Sigmoid colon (tissue), 7 donors: ENCODE data around the gene SUSD3. TPM values are rescaled to one million over a fixed set of nuclear protein-coding genes. Genes with fewer than 3 reads are reported as not detected.

Experiments
- DNase-seq: peaks from one replicate; pipeline ENCODE4 v3.0.0-alpha.2; 2019
- H3K27ac ChIP-seq, 4 donors: fragments of 200-600 bp; sonication (generic); one replicate each; pipeline ENCODE4 v1.5.1; 2016 to 2019; ENCODE audit warnings: mild to moderate bottlenecking in 1 of 4
- H3K27me3 ChIP-seq, 3 donors: fragments of 200-600 bp; sonication (generic); one replicate each; pipeline ENCODE4 v1.5.1; 2019; ENCODE audit warnings: mild to moderate bottlenecking in 1 of 3
- H3K36me3 ChIP-seq, 4 donors: fragments of 200-600 bp; sonication (generic); one replicate each; pipeline ENCODE4 v1.5.1; 2016 to 2019
- H3K4me1 ChIP-seq, 4 donors: fragments of 200-600 bp; sonication (generic); one replicate each; pipeline ENCODE4 v1.5.1; 2017 to 2019
- H3K4me3 ChIP-seq, 4 donors: fragments of 200-600 bp; sonication (generic); one replicate each; pipeline ENCODE4 v1.5.1; 2017 to 2019; ENCODE audit warnings: mild to moderate bottlenecking in 2 of 4, moderate library complexity in 1 of 4
- H3K9me3 ChIP-seq, 4 donors: fragments of 200-600 bp in 3 of 4; sonication (generic) in 3 of 4; one replicate each; pipeline versions ENCODE4 v1.5.1 to v1.6.1; 2013 to 2019
- EP300 ChIP-seq, 4 donors: sonication (generic); formaldehyde crosslinking; IDR thresholded peaks; one replicate each; pipeline ENCODE4 v1.6.1; 2017; ENCODE audit warnings: antibody characterized with exemption in 4 of 4
- POLR2A ChIP-seq, 2 donors: fragments of 450-650 bp; IDR thresholded peaks; one replicate each; pipeline ENCODE4 v1.6.1; 2016; ENCODE audit warnings: antibody characterized with exemption in 2 of 2, mild to moderate bottlenecking in 2 of 2, moderate library complexity in 2 of 2
- POLR2AphosphoS5 ChIP-seq, 4 donors: sonication (generic); formaldehyde crosslinking; IDR thresholded peaks; one replicate each; pipeline ENCODE4 v1.6.1; 2017; ENCODE audit warnings: antibody characterized with exemption in 4 of 4
- WGBS, 2 donors: extraction: QIAGEN DNeasy Blood & Tissue Kit; methylation state at CpG; one replicate each; pipeline ENCODE4 v1.1.7; 2013; 5-methylcytosine and 5-hydroxymethylcytosine counted together
- intact Hi-C: fragments of 100-400 bp; cut with DNase I; formaldehyde crosslinking; loops from one replicate; pipeline ENCODE4 v1.15.1; 2023
- polyA plus RNA-seq, 3 donors: library from polyadenylated mRNA; stranded (reverse); fragments of 200-250 nt; gene quantifications; one replicate each; pipeline ENCODE4 v1.2.3, GENCODE V29; 2013
- total RNA-seq, 4 donors: library from RNA; depleted of rRNA; stranded (reverse); fragments of >200 nt; gene quantifications; one replicate each; pipeline ENCODE4 v1.1.0, GENCODE V29; 2016
- TF ChIP-seq, protein P1 (sequence below), 4 experiments: fragments of 450-650 bp in 3 of 4; fragments of 200-600 bp in 1 of 4; IDR thresholded peaks; one replicate each; pipeline ENCODE4 v1.5.1; 2016 to 2019; ENCODE audit warnings: antibody characterized with exemption in 4 of 4, mild to moderate bottlenecking in 3 of 4, moderate library complexity in 2 of 4
- donor health status: healthy with polysubstance abuse.
- donor health status: Bipolar disorder and iron deficiency.
- donor health status: healthy.

SUSD3 gene
- total and polyA plus RNA-seq, 7 donors = 0.92 to 15.2 (median 4.7) TPM; not detected in 1

GRCh38 chr9:93094658-93095204, 36.2 kb downstream of the SUSD3 start:
- Histone ChIP-seq H3K27ac (peak overlapping the region; percentile 88 to 94 (median 94)), H3K9me3 (peaks cover 0 to 8% (median 0%) of the 10 kb centered on the region in 4 donors), H3K36me3 (no peaks in the 10 kb centered on the region), H3K4me1 (peaks cover 0 to 51% (median 44%) of the 10 kb centered on the region in 4 donors), H3K27me3 (no peaks in the 10 kb centered on the region), H3K4me3 (peak overlapping the region; percentile 36 to 59 (median 52))
- 49 to 70% methylated on average over 11 of the region's 11 CpGs for WGBS, 2 donors
- intact Hi-C loops = loop anchor here (5.0 to 10.0 kb wide), 2 partner anchors 330 to 358 kb away; partner anchors contain the start of genes BICD2, FAM120A and FAM120AOS
- no peak for TF ChIP-seq POLR2AphosphoS5 (IDR thresholded peaks at IDR 0.05)
- no peak for TF ChIP-seq EP300 (IDR thresholded peaks at IDR 0.05)
- TF ChIP-seq POLR2A (IDR thresholded peaks at IDR 0.05) = no peak
- TF ChIP-seq, protein P1, sequence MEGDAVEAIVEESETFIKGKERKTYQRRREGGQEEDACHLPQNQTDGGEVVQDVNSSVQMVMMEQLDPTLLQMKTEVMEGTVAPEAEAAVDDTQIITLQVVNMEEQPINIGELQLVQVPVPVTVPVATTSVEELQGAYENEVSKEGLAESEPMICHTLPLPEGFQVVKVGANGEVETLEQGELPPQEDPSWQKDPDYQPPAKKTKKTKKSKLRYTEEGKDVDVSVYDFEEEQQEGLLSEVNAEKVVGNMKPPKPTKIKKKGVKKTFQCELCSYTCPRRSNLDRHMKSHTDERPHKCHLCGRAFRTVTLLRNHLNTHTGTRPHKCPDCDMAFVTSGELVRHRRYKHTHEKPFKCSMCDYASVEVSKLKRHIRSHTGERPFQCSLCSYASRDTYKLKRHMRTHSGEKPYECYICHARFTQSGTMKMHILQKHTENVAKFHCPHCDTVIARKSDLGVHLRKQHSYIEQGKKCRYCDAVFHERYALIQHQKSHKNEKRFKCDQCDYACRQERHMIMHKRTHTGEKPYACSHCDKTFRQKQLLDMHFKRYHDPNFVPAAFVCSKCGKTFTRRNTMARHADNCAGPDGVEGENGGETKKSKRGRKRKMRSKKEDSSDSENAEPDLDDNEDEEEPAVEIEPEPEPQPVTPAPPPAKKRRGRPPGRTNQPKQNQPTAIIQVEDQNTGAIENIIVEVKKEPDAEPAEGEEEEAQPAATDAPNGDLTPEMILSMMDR (IDR thresholded peaks at IDR 0.05) = no peak
- DNase-seq = peak; percentile 87

DNA sequence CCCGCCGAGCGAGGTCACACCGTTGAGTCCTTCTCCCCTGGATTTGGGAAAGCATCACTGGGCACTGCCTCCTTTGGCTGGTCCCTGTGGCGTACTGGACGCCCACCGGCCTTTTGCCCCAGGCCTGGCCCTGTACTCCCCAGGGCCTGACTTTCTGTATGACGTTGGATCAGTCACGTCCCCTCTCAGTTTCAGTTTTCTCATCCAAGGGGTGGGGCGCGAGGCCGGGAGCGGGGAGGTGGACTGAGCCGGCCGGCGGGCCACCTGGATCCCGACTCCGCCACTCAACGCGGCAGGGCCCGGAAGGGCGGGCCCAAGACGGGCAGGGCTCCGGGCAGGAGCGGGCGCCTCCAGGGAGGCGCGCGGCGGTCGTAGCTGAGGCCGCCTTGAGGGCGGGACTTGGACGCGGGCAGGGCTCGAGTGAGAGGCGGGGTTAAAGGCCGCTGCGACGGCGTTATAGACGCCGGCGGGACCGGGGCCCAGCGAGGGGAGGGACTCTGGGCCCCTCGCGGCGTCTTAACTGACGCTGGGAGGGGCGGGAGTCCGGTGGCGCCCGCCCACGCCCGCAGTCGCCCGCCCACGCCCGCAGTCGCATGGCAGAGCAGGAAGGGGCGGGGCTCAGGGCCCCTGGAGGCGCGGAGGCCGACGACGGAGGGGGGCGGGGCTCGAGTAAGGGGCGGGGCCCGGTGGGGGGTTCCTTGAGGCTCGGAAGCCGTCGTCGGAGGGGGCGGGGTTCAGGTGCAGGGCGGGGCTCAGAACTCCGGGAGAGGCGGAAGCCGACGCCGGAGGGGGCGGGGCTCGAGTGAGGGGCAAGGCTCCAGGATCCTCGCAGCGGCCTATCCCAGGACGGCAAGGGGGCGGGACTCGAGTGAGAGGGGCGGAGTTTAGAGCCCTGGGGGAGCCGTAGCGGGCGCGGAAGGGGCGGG, 37.0 kb downstream of the SUSD3 start:
- intact Hi-C loops = loop anchor here (2.0 to 10.0 kb wide), 3 partner anchors 39 to 357 kb away; partner anchors contain the start of genes BICD2, FAM120A, FAM120AOS and NINJ1
- Histone ChIP-seq H3K9me3 (peaks cover 0 to 8% (median 0%) of the 10 kb centered on the region in 4 donors), H3K27me3 (no peaks in the 10 kb centered on the region), H3K27ac (peak overlapping the region; percentile 94 to 99 (median 98)), H3K4me1 (peaks cover 0 to 56% (median 48%) of the 10 kb centered on the region in 4 donors), H3K36me3 (no peaks in the 10 kb centered on the region), H3K4me3 (peak overlapping the region; percentile 36 to 100 (median 92))
- peak; percentile 100 for DNase-seq
- TF ChIP-seq EP300 (IDR thresholded peaks at IDR 0.05) (no peak), POLR2A (IDR thresholded peaks at IDR 0.05) (peak; percentile 65 to 76), POLR2AphosphoS5 (IDR thresholded peaks at IDR 0.05) (peak; percentile 75 to 86 (median 76))
- TF ChIP-seq, protein P1 (IDR thresholded peaks at IDR 0.05) = no peak
- 3 to 5% methylated on average over 93 to 95 of the region's 95 CpGs for WGBS, 2 donors

DNA sequence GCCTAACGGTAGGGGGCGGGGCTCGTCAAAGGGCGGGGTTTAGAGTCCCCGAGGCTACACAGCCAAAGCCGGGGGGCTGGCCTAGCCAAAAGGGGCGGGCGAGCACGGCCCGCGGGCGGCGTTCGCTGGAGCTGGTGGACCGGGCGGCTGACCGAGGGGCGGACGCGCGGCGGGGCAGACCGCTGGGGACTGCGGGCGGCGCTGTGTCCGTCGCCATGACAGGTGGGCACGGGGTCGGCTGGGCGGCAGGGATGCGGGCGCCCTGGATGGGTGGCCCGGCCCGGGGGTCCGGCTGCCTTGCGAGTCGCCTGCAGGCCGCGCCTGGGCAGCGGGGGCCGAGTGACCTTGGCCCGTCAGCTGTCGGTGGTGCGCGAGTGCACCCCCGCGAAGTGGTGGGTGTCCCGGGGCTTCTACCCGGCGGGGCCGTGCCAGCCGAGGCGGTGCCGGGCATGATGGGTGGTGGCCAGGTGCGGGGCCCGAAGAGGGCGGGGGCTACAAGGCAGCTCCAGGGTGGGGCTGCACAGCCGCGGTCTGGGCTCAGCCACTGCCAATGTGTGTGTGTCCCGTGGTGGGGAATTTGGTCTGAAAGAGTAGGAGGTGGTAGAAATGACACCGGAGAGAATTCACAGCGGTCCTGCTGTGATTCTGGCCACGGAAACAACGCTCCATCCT, 37.8 kb downstream of the SUSD3 start, which contains the start of gene CARD19:
Gene CARD19 (plus strand): TSS at position 87 of the 672 bp plus-strand sequence. CDS start 129 bp downstream, at position 216.
- no peaks in the 10 kb centered on the region for H3K27me3 ChIP-seq
- H3K9me3 ChIP-seq = peaks cover 0 to 8% (median 0%) of the 10 kb centered on the region in 4 donors
- H3K4me3 ChIP-seq = peak within 1 kb of the TSS; percentile 56 to 100 (median 92)
- 0% methylated on average over 65 of the region's 65 CpGs for WGBS, 2 donors
- TF ChIP-seq, protein P1 (IDR thresholded peaks at IDR 0.05) = no peak
- TF ChIP-seq EP300 (IDR thresholded peaks at IDR 0.05) (no peak), POLR2A (IDR thresholded peaks at IDR 0.05) (peak; percentile 50 to 54), POLR2AphosphoS5 (IDR thresholded peaks at IDR 0.05) (peak; percentile 94 to 99 (median 98))
- peak within 1 kb of the TSS; percentile 94 to 99 (median 98) for H3K27ac ChIP-seq
- H3K36me3 ChIP-seq = no peaks in the 10 kb centered on the region
- intact Hi-C loops = loop anchor here (2.0 to 10.0 kb wide), 3 partner anchors 39 to 356 kb away; partner anchors contain the start of genes BICD2, FAM120A, FAM120AOS and NINJ1
- H3K4me1 ChIP-seq = peaks cover 0 to 56% (median 48%) of the 10 kb centered on the region in 4 donors
- DNase-seq = peak; percentile 87

DNA sequence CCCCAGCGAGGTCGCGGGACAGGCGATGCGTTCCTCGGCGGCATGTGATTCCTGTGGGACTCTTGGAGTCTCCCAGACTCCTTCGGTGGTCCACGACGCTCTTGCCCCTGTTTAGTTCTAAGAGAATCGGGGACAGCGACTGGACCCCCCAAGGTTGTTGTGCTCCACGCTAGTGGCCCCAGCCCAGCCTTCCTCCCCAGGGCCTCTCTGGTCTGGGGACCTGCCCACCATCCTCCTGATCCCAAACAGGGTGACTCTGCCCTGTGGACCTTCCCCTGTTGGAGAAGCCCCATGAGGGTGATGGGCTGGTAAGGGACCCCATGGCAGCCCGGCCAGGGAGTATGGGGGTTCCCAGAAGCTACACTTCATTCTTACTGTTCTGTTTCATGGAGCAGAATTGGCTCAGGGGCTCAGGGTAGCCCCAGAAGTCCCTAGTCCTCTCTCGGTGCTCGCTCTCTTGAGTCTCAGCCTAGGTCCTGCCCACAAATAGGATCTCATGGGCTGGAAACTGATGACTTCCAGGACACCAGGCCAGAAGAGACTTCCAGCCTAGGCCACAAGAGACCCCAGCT, 38.4 kb downstream of the SUSD3 start:
- intact Hi-C loops = loop anchor here (2.0 to 10.0 kb wide), 3 partner anchors 38 to 355 kb away; partner anchors contain the start of genes BICD2, FAM120A, FAM120AOS and NINJ1
- DNase-seq = peak; percentile 69
- 12 to 14% methylated on average over 16 of the region's 16 CpGs for whole genome bisulfite sequencing, 2 donors
- H3K36me3 ChIP-seq = no peaks in the 10 kb centered on the region
- H3K9me3 ChIP-seq = peaks cover 0 to 3% (median 0%) of the 10 kb centered on the region in 4 donors
- peak overlapping the region; percentile 94 to 99 (median 98) for H3K27ac ChIP-seq
- TF ChIP-seq, protein P1 (IDR thresholded peaks at IDR 0.05) = no peak
- TF ChIP-seq EP300 (IDR thresholded peaks at IDR 0.05) = no peak
- no peak for TF ChIP-seq POLR2AphosphoS5 (IDR thresholded peaks at IDR 0.05)
- no peak for TF ChIP-seq POLR2A (IDR thresholded peaks at IDR 0.05)
- H3K4me3 ChIP-seq = peak overlapping the region; percentile 56 to 100 (median 92)
- H3K4me1 ChIP-seq = peaks cover 0 to 56% (median 48%) of the 10 kb centered on the region in 4 donors
- no peaks in the 10 kb centered on the region for H3K27me3 ChIP-seq
